WTC11 (cell line): ENCODE results near the gene MYLK. TPM values are rescaled to one million over a fixed set of nuclear protein-coding genes. Genes with fewer than 3 reads are reported as not detected.

Experiments
- ATAC-seq: fragments of 200-7000 bp; cut with Tn5 transposase; 2 replicates; pipeline ENCODE4 v1.10.0; 2021; ENCODE audit warnings: mild to moderate bottlenecking, moderate library complexity
- CTCF ChIA-PET: fragments of 300-600 bp; sonication (Branson Sonifier 250); formaldehyde crosslinking; loops from one replicate; lab custom pipeline; 2021; ENCODE audit warnings: antibody characterized with exemption; lab: Charles Lee
- POLR2A ChIA-PET: fragments of 350-600 bp; sonication (Branson Sonifier 250); formaldehyde crosslinking; loops from one replicate; lab custom pipeline; 2021; ENCODE audit warnings: antibody characterized with exemption; lab: Charles Lee
- DNase-seq: peaks from one replicate; pipeline ENCODE4 v3.0.0; 2021; ENCODE audit warnings: low spot score
- H3K27ac Mint-ChIP-seq: 2 replicates; pipeline ENCODE4 v1.8.0; 2021; ENCODE audit warnings: mixed read lengths
- H3K27me3 Mint-ChIP-seq: 2 replicates; pipeline ENCODE4 v1.8.0; 2021; ENCODE audit warnings: low read depth, mild to moderate bottlenecking, moderate library complexity, mixed read lengths
- H3K36me3 Mint-ChIP-seq: 2 replicates; pipeline ENCODE4 v1.8.0; 2021; ENCODE audit warnings: mixed read lengths
- H3K4me1 Mint-ChIP-seq: 2 replicates; pipeline ENCODE4 v1.8.0; 2022; ENCODE audit warnings: mixed read lengths
- H3K4me3 Mint-ChIP-seq: 2 replicates; pipeline ENCODE4 v1.8.0; 2021; ENCODE audit warnings: mild to moderate bottlenecking, moderate library complexity, mixed read lengths
- H3K9me3 Mint-ChIP-seq: 2 replicates; pipeline ENCODE4 v1.8.0; 2021; ENCODE audit warnings: mixed read lengths
- CBFB ChIP-seq: sonication (generic); formaldehyde crosslinking; IDR thresholded peaks from 2 replicates; pipeline ENCODE4 v1.8.1; 2022; ENCODE audit warnings: mild to moderate bottlenecking, low read depth, missing genetic modification reagents
- ELF4 ChIP-seq: sonication (generic); formaldehyde crosslinking; IDR thresholded peaks from 2 replicates; pipeline ENCODE4 v1.8.1; 2022; ENCODE audit warnings: low read depth, mild to moderate bottlenecking, moderate library complexity, missing genetic modification reagents
- EMX1 ChIP-seq: fragments of 250-450 bp; sonication (Bioruptor Pico); IDR thresholded peaks from 2 replicates; pipeline ENCODE4 v1.8.0; 2021; ENCODE audit warnings: mild to moderate bottlenecking
- GRHL2 ChIP-seq: fragments of 250-450 bp; sonication (Bioruptor Pico); IDR thresholded peaks from 2 replicates; pipeline ENCODE4 v1.8.0; 2022; ENCODE audit warnings: mild to moderate bottlenecking, moderate library complexity; ENCODE audit not compliant: insufficient replicate concordance, severe bottlenecking
- NR3C1 ChIP-seq: sonication (generic); formaldehyde crosslinking; conservative IDR thresholded peaks from 2 replicates; pipeline ENCODE4 v1.8.1; 2023; ENCODE audit warnings: low read depth, mild to moderate bottlenecking, missing genetic modification reagents
- OVOL2 ChIP-seq: fragments of 250-450 bp; sonication (Bioruptor Pico); IDR thresholded peaks from 2 replicates; pipeline ENCODE4 v1.9.0; 2021; ENCODE audit warnings: mild to moderate bottlenecking, borderline replicate concordance
- RELA ChIP-seq: sonication (generic); formaldehyde crosslinking; IDR thresholded peaks from 2 replicates; pipeline ENCODE4 v1.8.1; 2022; ENCODE audit warnings: missing genetic modification reagents, mild to moderate bottlenecking, borderline replicate concordance
- RORB ChIP-seq: fragments of 250-450 bp; sonication (Bioruptor Pico); IDR thresholded peaks from 2 replicates; pipeline ENCODE4 v1.9.0; 2021; ENCODE audit warnings: mild to moderate bottlenecking
- SP1 ChIP-seq: sonication (generic); formaldehyde crosslinking; conservative IDR thresholded peaks from 2 replicates; pipeline ENCODE4 v1.8.1; 2022; ENCODE audit warnings: missing genetic modification reagents
- TEAD4 ChIP-seq: sonication (generic); formaldehyde crosslinking; IDR thresholded peaks from 2 replicates; pipeline ENCODE4 v1.8.0; 2022; ENCODE audit warnings: mild to moderate bottlenecking, missing genetic modification reagents
- TP53 ChIP-seq: sonication (generic); formaldehyde crosslinking; IDR thresholded peaks from 2 replicates; pipeline ENCODE4 v1.8.1; 2023; ENCODE audit warnings: mild to moderate bottlenecking, missing genetic modification reagents
- total RNA-seq: library from RNA; stranded (reverse); gene quantifications from 3 replicates; pipeline ENCODE4 v1.2.3, GENCODE V29; 2021
- TF ChIP-seq, protein P1 (sequence below): sonication (generic); formaldehyde crosslinking; IDR thresholded peaks from 2 replicates; pipeline ENCODE4 v1.8.1; 2022; ENCODE audit warnings: mild to moderate bottlenecking, moderate library complexity, missing genetic modification reagents
- TF ChIP-seq, protein P2 (sequence below): fragments of 250-450 bp; sonication (Bioruptor Pico); IDR thresholded peaks from 2 replicates; pipeline ENCODE4 v1.9.0; 2021; ENCODE audit warnings: mild to moderate bottlenecking
- TF ChIP-seq, protein P3 (sequence below): fragments of 250-450 bp; sonication (Bioruptor Pico); IDR thresholded peaks from 2 replicates; pipeline ENCODE4 v1.9.0; 2021; ENCODE audit warnings: moderate library complexity, mild to moderate bottlenecking, inconsistent platforms, borderline replicate concordance
- TF ChIP-seq, protein P4 (sequence below): sonication (generic); formaldehyde crosslinking; IDR thresholded peaks from 2 replicates; pipeline ENCODE4 v1.8.0; 2022; ENCODE audit warnings: mild to moderate bottlenecking, missing genetic modification reagents
- TF ChIP-seq, protein P5 (sequence below): sonication (generic); formaldehyde crosslinking; IDR thresholded peaks from 2 replicates; pipeline ENCODE4 v1.8.0; 2023; ENCODE audit warnings: missing genetic modification reagents

MYLK gene
- total RNA-seq, 1 experiment from 2014 or later: 10.4 TPM

DNA sequence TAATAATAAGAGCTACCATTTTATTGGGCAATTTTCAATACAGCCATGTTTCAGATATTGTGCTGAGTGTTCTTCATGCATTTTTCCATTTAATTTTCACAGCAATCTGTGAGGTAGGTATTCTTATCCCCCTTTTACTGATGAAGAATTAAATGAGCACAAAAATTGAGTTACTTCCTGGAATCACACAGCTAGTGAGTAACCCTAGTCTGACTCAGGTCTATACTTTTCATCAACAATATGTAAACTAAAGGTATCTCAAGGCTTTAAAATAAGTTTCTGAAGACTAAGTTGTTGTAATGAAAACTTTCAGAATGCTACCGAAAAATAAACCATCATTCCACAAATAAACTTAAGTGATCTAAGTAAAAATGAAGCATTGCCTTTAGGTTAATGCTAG, 321.6 kb downstream of the MYLK start:
- Mint-ChIP-seq H3K4me1 (peaks cover 3% of the 10 kb centered on the region), H3K9me3 (peaks cover under 1% of the 10 kb centered on the region; the same call in 1 of the 2 replicates), H3K36me3 (peaks cover 13% of the 10 kb centered on the region), H3K27ac (no peak overlapping the region), H3K4me3 (no peak overlapping the region), H3K27me3 (no peaks in the 10 kb centered on the region)
- ATAC-seq: no peak
- DNase-seq: no peak
- CTCF ChIA-PET: interaction anchor here (1.4 kb wide), 1 partner anchor 9 kb away, joined by 3 read pairs; no protein-coding TSS in a partner anchor
- POLR2A ChIA-PET: no interaction called here
- TF ChIP-seq OVOL2 (CRISPR knock-in tag): no peak
- TF ChIP-seq TP53: no peak
- no peak for TF ChIP-seq SP1 (CRISPR knock-in tag)
- TF ChIP-seq EMX1 (CRISPR knock-in tag): no peak
- TF ChIP-seq, protein P1, sequence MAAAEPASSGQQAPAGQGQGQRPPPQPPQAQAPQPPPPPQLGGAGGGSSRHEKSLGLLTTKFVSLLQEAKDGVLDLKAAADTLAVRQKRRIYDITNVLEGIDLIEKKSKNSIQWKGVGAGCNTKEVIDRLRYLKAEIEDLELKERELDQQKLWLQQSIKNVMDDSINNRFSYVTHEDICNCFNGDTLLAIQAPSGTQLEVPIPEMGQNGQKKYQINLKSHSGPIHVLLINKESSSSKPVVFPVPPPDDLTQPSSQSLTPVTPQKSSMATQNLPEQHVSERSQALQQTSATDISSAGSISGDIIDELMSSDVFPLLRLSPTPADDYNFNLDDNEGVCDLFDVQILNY (CRISPR knock-in tag): no peak
- TF ChIP-seq RELA (CRISPR knock-in tag): no peak
- TF ChIP-seq, protein P2, sequence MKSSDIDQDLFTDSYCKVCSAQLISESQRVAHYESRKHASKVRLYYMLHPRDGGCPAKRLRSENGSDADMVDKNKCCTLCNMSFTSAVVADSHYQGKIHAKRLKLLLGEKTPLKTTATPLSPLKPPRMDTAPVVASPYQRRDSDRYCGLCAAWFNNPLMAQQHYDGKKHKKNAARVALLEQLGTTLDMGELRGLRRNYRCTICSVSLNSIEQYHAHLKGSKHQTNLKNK (CRISPR knock-in tag): no peak
- TF ChIP-seq TEAD4 (CRISPR knock-in tag): no peak
- TF ChIP-seq ELF4 (CRISPR knock-in tag): no peak
- no peak for TF ChIP-seq GRHL2 (CRISPR knock-in tag)
- no peak for TF ChIP-seq RORB (CRISPR knock-in tag)

DNA sequence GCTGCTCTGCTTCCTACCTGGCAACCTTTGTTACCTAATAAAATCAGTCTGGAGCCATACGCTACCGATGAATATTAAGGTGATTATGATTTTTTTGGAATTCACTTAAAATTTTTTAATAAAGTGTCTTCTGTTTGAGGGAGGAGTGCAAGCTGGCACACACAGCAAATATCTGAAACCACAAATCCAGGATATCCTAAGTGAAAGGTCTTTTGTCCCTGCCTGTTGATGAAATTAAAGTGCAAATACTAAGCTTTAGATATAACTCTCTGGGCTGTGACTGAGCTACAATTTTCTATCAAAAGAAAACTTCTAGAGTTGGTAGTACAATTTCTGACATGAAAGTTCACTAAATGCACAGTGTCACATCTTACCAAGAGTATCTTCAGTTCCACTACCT, 322.9 kb downstream of the MYLK start:
- no peaks in the 10 kb centered on the region for H3K27me3 Mint-ChIP-seq
- TF ChIP-seq, protein P3, sequence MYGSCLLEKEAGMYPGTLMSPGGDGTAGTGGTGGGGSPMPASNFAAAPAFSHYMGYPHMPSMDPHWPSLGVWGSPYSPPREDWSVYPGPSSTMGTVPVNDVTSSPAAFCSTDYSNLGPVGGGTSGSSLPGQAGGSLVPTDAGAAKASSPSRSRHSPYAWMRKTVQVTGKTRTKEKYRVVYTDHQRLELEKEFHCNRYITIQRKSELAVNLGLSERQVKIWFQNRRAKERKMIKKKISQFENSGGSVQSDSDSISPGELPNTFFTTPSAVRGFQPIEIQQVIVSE (CRISPR knock-in tag): no peak
- TF ChIP-seq, protein P4, sequence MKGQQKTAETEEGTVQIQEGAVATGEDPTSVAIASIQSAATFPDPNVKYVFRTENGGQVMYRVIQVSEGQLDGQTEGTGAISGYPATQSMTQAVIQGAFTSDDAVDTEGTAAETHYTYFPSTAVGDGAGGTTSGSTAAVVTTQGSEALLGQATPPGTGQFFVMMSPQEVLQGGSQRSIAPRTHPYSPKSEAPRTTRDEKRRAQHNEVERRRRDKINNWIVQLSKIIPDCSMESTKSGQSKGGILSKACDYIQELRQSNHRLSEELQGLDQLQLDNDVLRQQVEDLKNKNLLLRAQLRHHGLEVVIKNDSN (CRISPR knock-in tag): no peak
- TF ChIP-seq NR3C1 (no peak), CBFB (CRISPR knock-in tag) (no peak)
- TF ChIP-seq, protein P5, sequence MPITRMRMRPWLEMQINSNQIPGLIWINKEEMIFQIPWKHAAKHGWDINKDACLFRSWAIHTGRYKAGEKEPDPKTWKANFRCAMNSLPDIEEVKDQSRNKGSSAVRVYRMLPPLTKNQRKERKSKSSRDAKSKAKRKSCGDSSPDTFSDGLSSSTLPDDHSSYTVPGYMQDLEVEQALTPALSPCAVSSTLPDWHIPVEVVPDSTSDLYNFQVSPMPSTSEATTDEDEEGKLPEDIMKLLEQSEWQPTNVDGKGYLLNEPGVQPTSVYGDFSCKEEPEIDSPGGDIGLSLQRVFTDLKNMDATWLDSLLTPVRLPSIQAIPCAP: no peak
- peaks cover 14% of the 10 kb centered on the region for H3K9me3 Mint-ChIP-seq
- ChIA-PET POLR2A (no interaction called here), CTCF (interaction anchor here (1.3 to 1.8 kb wide), 3 partner anchors 16 to 81 kb away, joined by 3 to 4 read pairs (median 3); no protein-coding TSS in a partner anchor)
- ATAC-seq: no peak
- DNase-seq: no peak
- no peak overlapping the region for H3K27ac Mint-ChIP-seq
- H3K4me1 Mint-ChIP-seq: peaks cover 3% of the 10 kb centered on the region
- H3K4me3 Mint-ChIP-seq: no peak overlapping the region
- H3K36me3 Mint-ChIP-seq: peaks cover 20% of the 10 kb centered on the region

Other genes with a start within 250 kb of the MYLK start
- gene CCDC14, start 76.9 kb upstream of the MYLK start, total RNA-seq: 52.4 to 67.0 TPM (median 64.1 TPM) in 3 replicates
- not detected in 3 replicates for gene ROPN1, start 107.8 kb upstream of the MYLK start, total RNA-seq
- 10.4 to 15.1 TPM (median 11.4 TPM) in 3 replicates for gene KALRN, start 149.0 kb upstream of the MYLK start, total RNA-seq